K562 (cell line): Measurements from ENCODE around the gene KLHL22.

Experiments used
- ATF7 ChIP-seq: fragments of 450-650 bp; IDR thresholded peaks from 2 replicates; pipeline ENCODE4 v1.7.1; 2014; ENCODE audit warnings: mild to moderate bottlenecking, moderate library complexity
- BRCA1 ChIP-seq, 2 experiments: fragments of 450-650 bp in 1 of 2; sonication (generic) in 1 of 2; formaldehyde crosslinking in 1 of 2; IDR thresholded peaks; 2 replicates each; pipeline versions ENCODE4 v1.5.0 to v1.6.1; 2017 to 2020; ENCODE audit warnings: mild to moderate bottlenecking in 1 of 2, missing genetic modification reagents in 1 of 2
- POLR2AphosphoS2 ChIP-seq: IDR thresholded peaks from 2 replicates; pipeline ENCODE4 v1.6.1; 2012; ENCODE audit warnings: low read length, improper control_type of control experiment
- TAF1 ChIP-seq: IDR thresholded peaks from 2 replicates; pipeline ENCODE4 v1.6.1; 2011; ENCODE audit warnings: mild to moderate bottlenecking, low read length, moderate library complexity; ENCODE audit not compliant: insufficient read depth, control insufficient read depth, severe bottlenecking; ENCODE audit errors: extremely low read depth
- ZKSCAN8 ChIP-seq: fragments of 200-800 bp; sonication (Bioruptor generic); IDR thresholded peaks from 2 replicates; pipeline ENCODE4 v1.6.1; 2016; ENCODE audit warnings: missing genetic modification characterization, missing compliant biosample characterization
- ZNF12 ChIP-seq: sonication (generic); formaldehyde crosslinking; IDR thresholded peaks from 2 replicates; pipeline ENCODE4 v1.4.0; 2020; ENCODE audit warnings: mild to moderate bottlenecking, missing genetic modification reagents
- TF ChIP-seq, protein P1 (sequence below), 3 experiments: IDR thresholded peaks in 2 of 3; conservative IDR thresholded peaks in 1 of 3; 2 replicates each; pipeline ENCODE4 v1.5.1; 2011 to 2012; ENCODE audit warnings: low read length in 3 of 3, mild to moderate bottlenecking in 3 of 3, control low read depth in 2 of 3, improper control_type of control experiment in 1 of 3, inconsistent platforms in 1 of 3, low read depth in 1 of 3, mixed read lengths in 1 of 3, moderate library complexity in 1 of 3; ENCODE audit not compliant: insufficient read depth in 2 of 3

DNA sequence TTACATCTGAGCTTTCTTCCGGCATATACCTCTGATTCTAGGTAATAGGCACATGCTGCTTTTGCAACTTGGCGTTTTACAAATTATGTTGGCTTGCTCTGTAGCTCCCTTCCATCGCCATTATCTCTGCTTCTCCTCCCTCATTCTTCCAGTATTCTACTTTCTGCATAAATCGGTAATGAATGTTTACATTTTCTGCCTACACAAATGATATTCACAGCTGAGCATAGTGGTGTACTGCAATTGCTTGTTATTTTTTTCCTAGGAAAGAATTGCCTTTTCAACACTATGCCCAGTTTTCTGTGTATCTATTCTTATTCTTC, 30.7 kb upstream of the KLHL22 start:
- TF ChIP-seq ZNF12 (no peak), ATF7 (no peak), POLR2AphosphoS2 (no peak), TAF1 (no peak), ZKSCAN8 (no peak), BRCA1 (IDR thresholded peaks at IDR 0.05) (no peak), BRCA1 (CRISPR knock-in tag; IDR thresholded peaks at IDR 0.05) (no peak)
- TF ChIP-seq, protein P1, sequence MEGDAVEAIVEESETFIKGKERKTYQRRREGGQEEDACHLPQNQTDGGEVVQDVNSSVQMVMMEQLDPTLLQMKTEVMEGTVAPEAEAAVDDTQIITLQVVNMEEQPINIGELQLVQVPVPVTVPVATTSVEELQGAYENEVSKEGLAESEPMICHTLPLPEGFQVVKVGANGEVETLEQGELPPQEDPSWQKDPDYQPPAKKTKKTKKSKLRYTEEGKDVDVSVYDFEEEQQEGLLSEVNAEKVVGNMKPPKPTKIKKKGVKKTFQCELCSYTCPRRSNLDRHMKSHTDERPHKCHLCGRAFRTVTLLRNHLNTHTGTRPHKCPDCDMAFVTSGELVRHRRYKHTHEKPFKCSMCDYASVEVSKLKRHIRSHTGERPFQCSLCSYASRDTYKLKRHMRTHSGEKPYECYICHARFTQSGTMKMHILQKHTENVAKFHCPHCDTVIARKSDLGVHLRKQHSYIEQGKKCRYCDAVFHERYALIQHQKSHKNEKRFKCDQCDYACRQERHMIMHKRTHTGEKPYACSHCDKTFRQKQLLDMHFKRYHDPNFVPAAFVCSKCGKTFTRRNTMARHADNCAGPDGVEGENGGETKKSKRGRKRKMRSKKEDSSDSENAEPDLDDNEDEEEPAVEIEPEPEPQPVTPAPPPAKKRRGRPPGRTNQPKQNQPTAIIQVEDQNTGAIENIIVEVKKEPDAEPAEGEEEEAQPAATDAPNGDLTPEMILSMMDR (IDR thresholded peaks at IDR 0.05 in 2 of 3, conservative IDR thresholded peaks at IDR 0.05 in 1 of 3; ENCODE audit: insufficient read depth in 2 of 3, low read depth in 1 of 3, low read length in 3 of 3) = no peak
